Stomach (tissue), 9 donors: Measurements from ENCODE around the gene SH3PXD2A. TPM values are rescaled to one million over a fixed set of nuclear protein-coding genes. Genes with fewer than 3 reads are reported as not detected.

Source experiments
- DNase-seq, 2 donors: peaks; one replicate each; pipeline versions ENCODE4 v3.0.0 to v3.0.0-alpha.2; 2013 to 2019
- H3K27ac ChIP-seq, 5 donors: fragments of 200-600 bp in 4 of 5; sonication (generic) in 4 of 5; one replicate each; pipeline ENCODE4 v1.5.1; 2013 to 2019; ENCODE audit warnings: mild to moderate bottlenecking in 1 of 5, moderate library complexity in 1 of 5
- H3K27me3 ChIP-seq, 3 donors: fragments of 200-600 bp; sonication (generic); one replicate each; pipeline ENCODE4 v1.5.1; 2017 to 2019; ENCODE audit warnings: mixed run types in 1 of 3
- H3K36me3 ChIP-seq, 4 donors: fragments of 200-600 bp; sonication (generic); 1 replicate in 3 of 4; 2 replicates in 1 of 4; pipeline ENCODE4 v1.5.1; 2016 to 2019
- H3K4me1 ChIP-seq, 4 donors: fragments of 200-600 bp; sonication (generic); one replicate each; pipeline ENCODE4 v1.5.1; 2016 to 2019
- H3K4me3 ChIP-seq, 4 donors: fragments of 200-600 bp; sonication (generic) in 3 of 4; one replicate each; pipeline ENCODE4 v1.5.1; 2016 to 2019; ENCODE audit warnings: mild to moderate bottlenecking in 1 of 4
- H3K9me3 ChIP-seq, 4 donors: fragments of 200-600 bp; sonication (generic); one replicate each; pipeline ENCODE4 v1.5.1; 2016 to 2019
- CTCF ChIP-seq, 7 experiments: fragments of 450-650 bp in 4 of 7; fragments of 200-600 bp in 3 of 7; sonication (generic) in 3 of 7; IDR thresholded peaks; one replicate each; pipeline ENCODE4 v1.5.1; 2016 to 2019; ENCODE audit warnings: antibody characterized with exemption in 7 of 7, control low read depth in 2 of 7, mild to moderate bottlenecking in 1 of 7
- EP300 ChIP-seq: sonication (generic); formaldehyde crosslinking; IDR thresholded peaks from one replicate; pipeline ENCODE4 v1.6.1; 2017; ENCODE audit warnings: antibody characterized with exemption
- POLR2A ChIP-seq, 4 donors: fragments of 450-650 bp; IDR thresholded peaks; one replicate each; pipeline ENCODE4 v1.6.1; 2016; ENCODE audit warnings: antibody characterized with exemption in 4 of 4, control low read depth in 2 of 4, mild to moderate bottlenecking in 1 of 4, moderate library complexity in 1 of 4
- POLR2AphosphoS5 ChIP-seq, 3 donors: sonication (generic); formaldehyde crosslinking; IDR thresholded peaks; one replicate each; pipeline ENCODE4 v1.6.1; 2016; ENCODE audit warnings: antibody characterized with exemption in 3 of 3
- WGBS, 5 donors: extraction: QIAGEN DNeasy Blood & Tissue Kit in 3 of 5; methylation state at CpG; one replicate each; pipeline versions ENCODE4 v1.1.5 to v1.1.7; 2013 to 2018; 5-methylcytosine and 5-hydroxymethylcytosine counted together
- intact Hi-C: fragments of 100-400 bp; cut with DNase I; formaldehyde crosslinking; loops from one replicate; pipeline ENCODE4 v1.15.1; 2023; ENCODE audit warnings: low total_unique reads
- polyA plus RNA-seq, 3 donors: library from polyadenylated mRNA; stranded (reverse); fragments of 200-250 nt; gene quantifications; one replicate each; pipeline ENCODE4 v1.2.3, GENCODE V29; 2013
- total RNA-seq, 5 donors: library from RNA; depleted of rRNA; stranded (reverse); fragments of >200 nt; gene quantifications; one replicate each; pipeline versions ENCODE4 v1.1.0 to v1.2.3, GENCODE V29; 2014 to 2016
- donor health status: healthy with polysubstance abuse.
- donor health status: Bipolar disorder and iron deficiency.
- donor health status: healthy.

The SH3PXD2A gene
- total and polyA plus RNA-seq, 8 donors, result 12.8 to 51.6 (median 24.0) TPM

- H3K27me3 ChIP-seq, result no peaks in the 10 kb centered on the region
- no peak overlapping the region for H3K4me3 ChIP-seq
- intact Hi-C loops, result no loop called here
- peak overlapping the region in 1 of 5 donors; percentile 71 for H3K27ac ChIP-seq
- no peak for TF ChIP-seq CTCF (IDR thresholded peaks at IDR 0.05)
- TF ChIP-seq EP300, result no peak
- TF ChIP-seq POLR2AphosphoS5 (IDR thresholded peaks at IDR 0.05), result peak in 1 of 3 donors; percentile 56
- no peak for TF ChIP-seq POLR2A (IDR thresholded peaks at IDR 0.05)
- H3K36me3 ChIP-seq, result no peaks in the 10 kb centered on the region
- peaks cover 30 to 61% (median 46%) of the 10 kb centered on the region in 4 donors for H3K4me1 ChIP-seq
- DNase-seq, result peak in 1 of 2 donors; percentile 12
- H3K9me3 ChIP-seq, result no peaks in the 10 kb centered on the region
- WGBS, 5 donors, result 25 to 44% (median 40%) methylated on average over 6 to 7 of the region's 7 CpGs
Observed at GRCh38 chr10:103842605-103843004, 12.8 kb downstream of the SH3PXD2A start.

DNA sequence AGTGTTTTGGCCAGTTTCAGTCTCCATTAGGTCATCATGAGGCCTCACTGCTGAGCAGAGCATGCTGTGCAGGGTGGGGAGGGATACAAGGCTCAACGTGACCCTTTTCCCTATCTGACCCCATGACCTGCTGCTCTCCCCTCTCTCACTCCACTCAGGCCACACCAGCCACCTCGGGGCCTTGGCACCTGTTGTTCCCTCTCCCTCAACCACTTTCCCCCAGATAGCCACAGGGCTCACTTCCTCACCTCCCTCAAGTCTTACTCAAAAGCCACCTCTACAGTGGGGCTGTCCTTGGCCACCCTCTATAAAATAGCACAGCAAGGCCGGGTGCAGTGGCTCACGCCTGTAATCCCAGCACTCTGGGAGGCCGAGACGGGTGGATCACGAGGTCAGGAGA, 13.9 kb downstream of the SH3PXD2A start:
- H3K27me3 ChIP-seq, result no peaks in the 10 kb centered on the region
- DNase-seq, result no peak
- H3K9me3 ChIP-seq, result no peaks in the 10 kb centered on the region
- H3K27ac ChIP-seq, result no peak overlapping the region
- no peaks in the 10 kb centered on the region for H3K36me3 ChIP-seq
- no peak for TF ChIP-seq CTCF (IDR thresholded peaks at IDR 0.05)
- TF ChIP-seq EP300, result no peak
- no peak for TF ChIP-seq POLR2A (IDR thresholded peaks at IDR 0.05)
- no peak for TF ChIP-seq POLR2AphosphoS5 (IDR thresholded peaks at IDR 0.05)
- intact Hi-C loops, result no loop called here
- WGBS, 5 donors, result 87 to 91% (median 90%) methylated on average over 7 of the region's 7 CpGs
- no peak overlapping the region for H3K4me3 ChIP-seq
- H3K4me1 ChIP-seq, result peaks cover 30 to 71% (median 50%) of the 10 kb centered on the region in 4 donors

- H3K36me3 ChIP-seq, result no peaks in the 10 kb centered on the region
- DNase-seq, result no peak
- intact Hi-C loops, result no loop called here
- H3K27ac ChIP-seq, result no peak overlapping the region
- 71 to 92% (median 84%) methylated on average over 4 of the region's 4 CpGs for WGBS, 5 donors
- TF ChIP-seq POLR2A (IDR thresholded peaks at IDR 0.05) (no peak), POLR2AphosphoS5 (IDR thresholded peaks at IDR 0.05) (no peak), EP300 (no peak), CTCF (IDR thresholded peaks at IDR 0.05) (no peak)
- no peaks in the 10 kb centered on the region for H3K27me3 ChIP-seq
- H3K4me3 ChIP-seq, result no peak overlapping the region
- no peaks in the 10 kb centered on the region for H3K9me3 ChIP-seq
- peaks cover 31 to 73% (median 50%) of the 10 kb centered on the region in 4 donors for H3K4me1 ChIP-seq
Observed at GRCh38 chr10:103840740-103841070, 14.7 kb downstream of the SH3PXD2A start.

GRCh38 chr10:103839872-103840739, 15.3 kb downstream of the SH3PXD2A start:
- Histone ChIP-seq H3K27me3 (no peaks in the 10 kb centered on the region), H3K9me3 (no peaks in the 10 kb centered on the region), H3K27ac (no peak overlapping the region), H3K36me3 (no peaks in the 10 kb centered on the region), H3K4me3 (no peak overlapping the region), H3K4me1 (peaks cover 37 to 74% (median 53%) of the 10 kb centered on the region in 4 donors)
- intact Hi-C loops, result no loop called here
- WGBS, 5 donors, result 56 to 62% (median 59%) methylated on average over 18 of the region's 18 CpGs
- TF ChIP-seq POLR2A (IDR thresholded peaks at IDR 0.05) (no peak), CTCF (IDR thresholded peaks at IDR 0.05) (no peak), POLR2AphosphoS5 (IDR thresholded peaks at IDR 0.05) (no peak), EP300 (no peak)
- peak in 1 of 2 donors; percentile 52 for DNase-seq
